PFSK-1 (cell line): ENCODE data around the gene CNTNAP5.

Experiments
- POLR2AphosphoS5 ChIP-seq: IDR thresholded peaks from 2 replicates; pipeline ENCODE4 v1.6.1; 2012; ENCODE audit warnings: low read depth, mild to moderate bottlenecking, control low read depth, low read length, moderate library complexity
- REST ChIP-seq, 2 experiments: IDR thresholded peaks; 2 replicates each; pipeline versions ENCODE4 v1.6.1 to v1.8.0; 2011 to 2012; ENCODE audit warnings: low read depth in 2 of 2, low read length in 2 of 2, control low read depth in 1 of 2, inconsistent platforms in 1 of 2, mild to moderate bottlenecking in 1 of 2, moderate library complexity in 1 of 2; ENCODE audit not compliant: insufficient read depth in 1 of 2

- TF ChIP-seq REST (IDR thresholded peaks at IDR 0.05; ENCODE audit: insufficient read depth in 1 of 2, low read depth in 2 of 2, low read length in 2 of 2) (no peak), POLR2AphosphoS5 (no peak)
These were observed 122.5 kb downstream of the CNTNAP5 start for GRCh38 chr2:124147552-124147951.
